Aorta (tissue), 5 donors: ENCODE measurements around the gene TMEM132D. TPM values are rescaled to one million over a fixed set of nuclear protein-coding genes. Genes with fewer than 3 reads are reported as not detected.

Experiments
- ATAC-seq: fragments of 200-7000 bp; cut with Tn5 transposase; one replicate; pipeline ENCODE4 v1.9.1; 2022; ENCODE audit warnings: moderate library complexity; ENCODE audit not compliant: low FRiP score
- DNase-seq, 2 donors: peaks; one replicate each; pipeline ENCODE4 v3.0.0-alpha.2; 2020
- H3K27ac ChIP-seq, 2 donors: one replicate each; pipeline ENCODE4 v1.5.1; 2013; ENCODE audit warnings: low read length in 2 of 2, mild to moderate bottlenecking in 2 of 2, moderate library complexity in 2 of 2, control low read depth in 1 of 2, inconsistent platforms in 1 of 2, low read depth in 1 of 2
- H3K27me3 ChIP-seq, 2 donors: one replicate each; pipeline ENCODE4 v1.6.1; 2013; ENCODE audit warnings: control low read depth in 1 of 2, low read length in 1 of 2, mild to moderate bottlenecking in 1 of 2, moderate library complexity in 1 of 2; ENCODE audit not compliant: insufficient read depth in 2 of 2, control insufficient read depth in 1 of 2
- H3K36me3 ChIP-seq, 2 donors: one replicate each; pipeline ENCODE4 v1.6.1; 2013; ENCODE audit warnings: control low read depth in 1 of 2, low read length in 1 of 2, mild to moderate bottlenecking in 1 of 2; ENCODE audit not compliant: insufficient read depth in 2 of 2, control insufficient read depth in 1 of 2
- H3K4me1 ChIP-seq, 2 donors: one replicate each; pipeline ENCODE4 v1.6.1; 2013; ENCODE audit warnings: low read length in 2 of 2, control low read depth in 1 of 2, mild to moderate bottlenecking in 1 of 2, moderate library complexity in 1 of 2; ENCODE audit not compliant: insufficient read depth in 2 of 2, control insufficient read depth in 1 of 2
- H3K4me3 ChIP-seq, 2 donors: one replicate each; pipeline ENCODE4 v1.5.1; 2013; ENCODE audit warnings: low read length in 2 of 2, control low read depth in 1 of 2, mild to moderate bottlenecking in 1 of 2
- H3K9me3 ChIP-seq: one replicate; pipeline ENCODE4 v1.6.1; 2013; ENCODE audit warnings: mild to moderate bottlenecking, low read length; ENCODE audit not compliant: control insufficient read depth
- WGBS, 2 donors: extraction: QIAGEN DNeasy Blood & Tissue Kit; methylation state at CpG; one replicate each; pipeline ENCODE4 v1.1.7; 2013; 5-methylcytosine and 5-hydroxymethylcytosine counted together
- intact Hi-C, 2 donors: fragments of 100-400 bp; cut with DNase I; formaldehyde crosslinking; loops; one replicate each; pipeline versions ENCODE4 v1.14.2 to v1.15.0; 2022
- polyA plus RNA-seq, 2 donors: library from polyadenylated mRNA; stranded (reverse); fragments of 200-250 nt; gene quantifications; one replicate each; pipeline ENCODE4 v1.2.3, GENCODE V29; 2013
- total RNA-seq, 2 donors: library from RNA; stranded (reverse); fragmentation: NEBNext Ultra II Directional; extraction: Animal tissue kit (Norgen Biotek cat#: 25700); gene quantifications; one replicate each; pipeline ENCODE4 v1.2.1, GENCODE V29; 2021
- donor health status: healthy with polysubstance abuse.
- donor health status: Bipolar disorder and iron deficiency.
- donor health status: DM: no; HTN: no; CAD: no.
- donor health status: DM: no; HTN: no; CAD: no.
- donor health status: DM: yes; HTN: yes; CAD: no.

The TMEM132D gene
- total and polyA plus RNA-seq, 4 donors: not detected

DNA sequence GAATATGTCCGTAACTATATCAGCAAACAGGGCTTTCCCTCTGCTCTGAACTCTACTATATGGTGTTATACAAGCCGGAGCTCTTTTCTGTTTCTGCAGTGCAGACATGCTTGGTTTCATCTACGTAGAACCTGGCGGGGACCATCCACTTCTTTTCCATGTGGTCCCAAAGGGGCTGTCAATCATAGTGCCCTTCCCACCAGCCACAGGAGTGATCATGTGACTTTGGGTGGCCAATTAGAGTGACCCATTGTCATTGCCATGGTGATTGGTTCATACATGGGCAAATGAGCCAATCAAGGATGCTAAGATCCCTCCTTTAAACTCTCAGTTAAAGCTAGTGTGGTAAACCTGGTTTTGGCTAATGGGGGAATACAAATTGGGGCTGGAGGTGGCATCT, 281.3 kb downstream of the TMEM132D start:
- peaks cover 4% of the 10 kb centered on the region for H3K9me3 ChIP-seq
- no peak for DNase-seq
- no peaks in the 10 kb centered on the region for H3K27me3 ChIP-seq
- no peaks in the 10 kb centered on the region for H3K4me1 ChIP-seq
- no peak overlapping the region for H3K27ac ChIP-seq
- 83 to 84% methylated on average over 4 of the region's 4 CpGs for WGBS, 2 donors
- no peak for ATAC-seq
- H3K36me3 ChIP-seq: no peaks in the 10 kb centered on the region
- no peak overlapping the region for H3K4me3 ChIP-seq
- intact Hi-C loops: no loop called here

DNA sequence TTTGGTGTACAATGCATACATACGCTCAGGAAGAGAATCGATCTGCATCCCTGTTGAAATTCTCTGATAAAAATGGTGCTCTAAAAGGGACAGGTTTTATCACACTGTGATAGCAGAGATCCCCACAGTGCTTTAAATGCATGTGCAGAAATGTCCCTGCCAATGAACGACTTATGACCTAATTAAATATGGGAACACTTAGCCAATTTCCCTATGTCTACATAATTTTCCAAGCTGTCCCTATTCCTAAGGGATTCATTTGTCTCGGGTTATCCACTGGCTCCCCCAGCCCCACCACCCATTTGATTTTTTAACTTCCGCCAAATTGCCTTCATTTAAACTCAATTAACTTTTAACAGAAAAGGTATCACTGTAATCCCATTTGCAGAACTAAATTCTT, 284.6 kb downstream of the TMEM132D start:
- intact Hi-C loops: no loop called here
- Histone ChIP-seq H3K27me3 (no peaks in the 10 kb centered on the region), H3K27ac (no peak overlapping the region), H3K4me3 (no peak overlapping the region), H3K9me3 (no peaks in the 10 kb centered on the region), H3K36me3 (no peaks in the 10 kb centered on the region), H3K4me1 (no peaks in the 10 kb centered on the region)
- no peak for DNase-seq
- 72 to 77% methylated on average over 5 of the region's 5 CpGs for WGBS, 2 donors
- ATAC-seq: no peak

DNA sequence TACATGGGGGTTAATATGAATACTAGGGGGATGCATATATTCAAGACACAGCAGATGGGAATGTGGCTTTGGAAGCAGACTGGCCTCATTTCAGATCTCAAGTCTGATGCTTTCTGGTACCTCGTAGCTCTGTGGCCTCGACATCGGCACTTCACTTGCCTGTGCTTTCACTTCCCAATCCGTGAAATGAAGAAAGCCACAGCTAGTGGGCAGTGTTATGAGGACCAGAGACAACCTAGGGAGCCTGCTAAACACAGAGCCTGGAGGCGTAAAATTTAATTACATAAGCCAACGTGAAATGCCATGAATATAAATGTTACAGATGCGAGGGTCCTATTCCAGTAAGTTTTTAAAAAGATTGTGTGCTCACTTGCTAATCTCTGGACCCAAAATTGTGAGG, 286.0 kb downstream of the TMEM132D start:
- H3K4me1 ChIP-seq: no peaks in the 10 kb centered on the region
- intact Hi-C loops: no loop called here
- no peaks in the 10 kb centered on the region for H3K27me3 ChIP-seq
- H3K27ac ChIP-seq: no peak overlapping the region
- no peaks in the 10 kb centered on the region for H3K9me3 ChIP-seq
- H3K36me3 ChIP-seq: no peaks in the 10 kb centered on the region
- ATAC-seq: no peak
- DNase-seq: no peak
- H3K4me3 ChIP-seq: no peak overlapping the region
- 81% methylated on average over 7 of the region's 7 CpGs for WGBS, 2 donors

DNA sequence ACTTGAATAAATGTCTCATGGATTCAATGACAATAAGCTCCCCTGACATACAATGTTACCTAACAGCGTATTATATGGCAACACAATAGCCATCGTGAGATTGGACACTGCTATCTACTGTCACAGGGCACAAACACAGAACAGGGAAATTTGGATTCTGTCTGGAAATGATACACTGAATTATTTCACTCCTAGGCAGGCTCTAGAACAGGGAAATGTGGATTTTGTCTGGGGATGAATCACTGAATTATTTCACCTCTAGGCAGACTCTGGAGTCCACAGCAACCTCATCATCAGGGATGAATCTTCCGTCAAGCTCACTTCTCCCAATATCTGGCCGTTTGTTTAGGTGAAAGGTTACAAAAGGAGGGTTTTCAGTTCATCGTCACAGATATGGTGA, 288.8 kb downstream of the TMEM132D start:
- Histone ChIP-seq H3K4me1 (no peaks in the 10 kb centered on the region), H3K27ac (no peak overlapping the region), H3K4me3 (no peak overlapping the region), H3K27me3 (no peaks in the 10 kb centered on the region), H3K9me3 (peaks cover 1% of the 10 kb centered on the region), H3K36me3 (no peaks in the 10 kb centered on the region)
- ATAC-seq (no peak), DNase-seq (no peak)
- WGBS, 2 donors: 84 to 87% methylated on average over 5 of the region's 5 CpGs
- intact Hi-C loops: no loop called here

DNA sequence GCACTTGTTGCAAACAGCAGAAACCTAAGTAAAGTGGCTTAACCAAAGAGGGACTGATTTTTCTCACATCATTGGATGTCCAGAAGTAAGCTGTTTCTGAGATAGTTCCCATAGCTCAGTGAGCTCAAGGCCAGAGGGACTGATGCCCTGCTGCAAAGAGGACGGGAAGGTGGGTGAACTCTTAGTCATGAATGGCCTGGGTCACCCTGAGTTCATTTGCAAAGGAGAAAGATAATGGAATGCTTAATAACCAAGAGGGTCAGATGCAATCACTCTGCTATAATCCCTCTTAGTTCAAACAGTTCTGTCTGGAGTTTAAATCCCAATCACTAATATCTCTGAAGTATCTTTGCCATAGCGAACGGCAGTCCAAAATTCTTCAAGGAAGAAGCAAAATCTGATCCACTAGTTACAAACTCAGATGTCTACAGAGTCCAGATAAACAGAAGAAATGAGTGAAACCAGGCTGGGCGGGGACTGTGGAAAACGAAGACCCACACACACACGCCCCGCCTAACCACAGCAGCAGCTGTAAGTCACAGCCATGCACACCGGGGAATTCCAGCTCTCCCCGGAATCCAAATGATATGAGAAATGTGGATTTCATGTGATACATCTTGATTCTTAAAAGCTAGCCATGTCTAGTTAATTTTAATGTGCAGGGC, 289.5 kb downstream of the TMEM132D start:
- WGBS, 2 donors: 66 to 70% methylated on average over 9 of the region's 9 CpGs
- peaks cover 1% of the 10 kb centered on the region for H3K9me3 ChIP-seq
- H3K4me3 ChIP-seq: no peak overlapping the region
- DNase-seq (no peak), ATAC-seq (no peak)
- no peaks in the 10 kb centered on the region for H3K27me3 ChIP-seq
- intact Hi-C loops: no loop called here
- H3K4me1 ChIP-seq: no peaks in the 10 kb centered on the region
- no peak overlapping the region for H3K27ac ChIP-seq
- no peaks in the 10 kb centered on the region for H3K36me3 ChIP-seq

DNA sequence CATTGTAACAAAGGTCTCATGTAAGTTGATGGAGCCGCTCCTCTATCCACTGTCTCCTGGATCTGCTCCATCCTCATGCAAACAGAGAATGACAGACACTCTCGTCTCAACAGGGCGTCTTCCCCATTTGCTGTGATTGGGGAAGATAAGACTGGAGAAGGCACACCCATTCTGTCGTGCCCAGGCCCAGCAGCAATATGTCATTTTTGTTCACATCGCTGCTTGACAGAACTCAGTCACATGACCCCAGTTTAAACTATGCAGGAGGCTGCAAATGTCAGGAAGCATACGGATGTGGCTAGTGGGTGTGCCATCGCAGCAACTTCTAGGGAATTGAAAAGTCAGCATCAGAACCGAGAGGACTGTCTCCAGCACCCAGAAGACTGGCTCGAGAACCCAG, 290.5 kb downstream of the TMEM132D start:
- intact Hi-C loops: no loop called here
- Histone ChIP-seq H3K4me1 (no peaks in the 10 kb centered on the region), H3K9me3 (peaks cover 1% of the 10 kb centered on the region), H3K36me3 (no peaks in the 10 kb centered on the region), H3K4me3 (no peak overlapping the region), H3K27me3 (no peaks in the 10 kb centered on the region), H3K27ac (no peak overlapping the region)
- no peak for ATAC-seq
- no peak for DNase-seq
- WGBS, 2 donors: 40 to 47% methylated on average over 9 of the region's 9 CpGs

DNA sequence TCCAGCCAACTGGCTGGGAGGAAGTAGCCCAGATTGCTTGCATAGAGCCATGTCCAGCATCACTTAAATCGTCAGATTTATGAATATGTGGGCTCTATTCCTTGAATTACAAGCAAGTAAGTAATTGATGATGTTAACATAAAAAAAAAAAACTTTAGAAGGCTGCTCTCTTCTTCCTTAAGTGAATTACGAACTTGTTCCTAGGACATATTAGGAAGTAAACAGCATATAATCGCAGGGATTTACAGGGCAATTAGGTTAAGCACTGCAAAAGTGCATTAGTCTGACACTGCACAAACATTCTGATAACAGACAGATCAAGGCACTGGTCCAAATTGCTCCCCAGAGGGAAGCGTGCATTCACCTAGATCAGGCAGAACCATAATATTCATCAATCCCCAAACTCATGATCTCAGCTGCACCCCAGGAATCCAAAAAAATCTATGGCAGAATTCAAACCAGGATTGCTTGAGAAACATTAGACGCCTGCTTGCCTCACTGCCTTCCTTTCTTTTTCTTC, 293.2 kb downstream of the TMEM132D start:
- Histone ChIP-seq H3K27ac (no peak overlapping the region), H3K4me1 (no peaks in the 10 kb centered on the region), H3K36me3 (no peaks in the 10 kb centered on the region), H3K4me3 (no peak overlapping the region), H3K27me3 (no peaks in the 10 kb centered on the region), H3K9me3 (peaks cover 1% of the 10 kb centered on the region)
- intact Hi-C loops: no loop called here
- WGBS, 2 donors: 36 to 44% methylated on average over 5 of the region's 5 CpGs
- DNase-seq (no peak), ATAC-seq (no peak)

DNA sequence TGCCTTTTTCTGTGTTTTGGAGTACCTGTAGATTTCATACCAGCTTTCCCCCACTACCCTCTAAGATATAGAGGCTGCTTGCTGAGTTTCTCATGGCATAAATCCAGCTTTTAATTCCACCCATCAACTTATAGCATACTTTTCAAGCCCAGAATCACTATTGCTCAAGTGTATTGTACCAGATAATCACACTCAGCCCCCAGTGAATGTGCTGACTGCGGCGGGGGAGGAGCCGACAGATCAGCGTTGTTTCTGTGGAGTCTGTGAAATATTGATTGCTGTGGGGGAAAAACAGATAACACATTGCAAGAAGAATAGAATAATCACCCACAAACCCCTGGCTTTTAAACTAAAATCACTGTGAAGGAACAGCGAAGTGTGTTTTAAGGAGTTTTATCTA, 296.1 kb downstream of the TMEM132D start:
- 30% methylated on average over 5 of the region's 5 CpGs for WGBS, 2 donors
- intact Hi-C loops: no loop called here
- Histone ChIP-seq H3K27ac (no peak overlapping the region), H3K36me3 (no peaks in the 10 kb centered on the region), H3K9me3 (peaks cover 1% of the 10 kb centered on the region), H3K4me3 (no peak overlapping the region), H3K27me3 (no peaks in the 10 kb centered on the region), H3K4me1 (no peaks in the 10 kb centered on the region)
- DNase-seq: no peak
- ATAC-seq: no peak

DNA sequence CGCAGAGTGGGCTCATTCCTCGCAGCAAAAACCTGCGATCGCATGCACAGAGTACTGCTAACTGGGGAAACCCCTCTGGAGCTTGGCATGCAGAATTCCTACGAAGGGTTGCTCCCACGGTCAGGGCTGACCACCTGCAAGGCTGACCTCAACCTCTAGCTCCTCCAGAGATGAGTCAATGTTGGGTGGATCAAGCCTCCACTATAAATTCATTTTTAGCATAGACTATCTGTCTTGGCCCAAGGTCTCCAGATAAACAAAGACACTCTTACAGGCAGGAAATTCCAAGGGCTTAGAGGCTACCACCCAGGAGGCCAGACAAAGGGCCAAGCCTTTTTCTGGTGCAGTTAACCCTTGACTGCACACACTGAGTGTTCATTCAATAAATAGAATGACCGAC, 296.5 kb downstream of the TMEM132D start:
- WGBS, 2 donors: 12 to 21% methylated on average over 7 of the region's 7 CpGs
- DNase-seq: no peak
- no peaks in the 10 kb centered on the region for H3K36me3 ChIP-seq
- intact Hi-C loops: no loop called here
- H3K27me3 ChIP-seq: no peaks in the 10 kb centered on the region
- H3K27ac ChIP-seq: no peak overlapping the region
- no peaks in the 10 kb centered on the region for H3K4me1 ChIP-seq
- H3K4me3 ChIP-seq: no peak overlapping the region
- no peak for ATAC-seq
- H3K9me3 ChIP-seq: peaks cover 1% of the 10 kb centered on the region
